HG03565 (cell line): ENCODE data around the gene CNOT4.
"Not testable (repeated sequence)": the region's sequence is repeated elsewhere in the genome, so short reads cannot be mapped to it uniquely, and the experiment has no call there.

Experiments used
- ATAC-seq: cut with Tn5 transposase; IDR thresholded peaks from one replicate; pipeline ENCODE4 v1.9.1; 2021; ENCODE audit warnings: mild to moderate bottlenecking, moderate library complexity; ENCODE audit not compliant: unreplicated experiment

The CNOT4 gene

DNA sequence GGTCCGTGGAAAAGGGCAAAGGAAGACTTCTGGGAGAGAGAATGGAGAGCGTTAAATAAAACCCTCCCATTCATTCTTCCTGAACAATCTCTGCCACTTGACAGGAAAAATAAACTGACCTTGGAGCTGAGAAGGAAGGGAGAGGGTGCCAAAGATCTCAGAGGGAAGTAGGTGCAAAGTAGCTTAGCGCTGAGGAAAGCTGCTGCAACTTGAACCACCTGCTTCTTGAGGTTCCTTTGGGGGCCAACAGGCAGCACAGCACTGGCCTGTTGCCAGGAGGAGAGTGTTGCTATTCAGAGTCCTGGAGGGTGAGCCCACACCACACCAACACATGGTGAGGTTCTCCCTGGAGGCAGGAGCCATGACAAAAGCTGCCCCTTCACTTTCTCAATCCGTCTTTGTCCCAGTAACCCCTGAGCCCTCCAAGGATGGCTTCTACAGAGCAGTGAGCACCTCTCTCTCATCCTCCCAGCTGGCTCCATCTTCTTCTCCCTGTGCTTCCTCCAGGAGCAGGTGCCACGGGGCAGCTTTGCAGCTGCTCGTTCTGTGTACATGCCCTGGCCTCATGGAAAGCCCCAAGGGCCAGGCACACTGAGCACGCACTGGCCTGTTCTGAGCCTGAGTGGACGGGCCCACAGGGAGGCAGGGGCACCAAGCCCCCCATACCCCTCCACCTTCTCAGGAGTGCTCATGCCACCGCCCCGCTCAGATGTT, 174.9 kb downstream of the CNOT4 start:
- no peak for ATAC-seq

DNA sequence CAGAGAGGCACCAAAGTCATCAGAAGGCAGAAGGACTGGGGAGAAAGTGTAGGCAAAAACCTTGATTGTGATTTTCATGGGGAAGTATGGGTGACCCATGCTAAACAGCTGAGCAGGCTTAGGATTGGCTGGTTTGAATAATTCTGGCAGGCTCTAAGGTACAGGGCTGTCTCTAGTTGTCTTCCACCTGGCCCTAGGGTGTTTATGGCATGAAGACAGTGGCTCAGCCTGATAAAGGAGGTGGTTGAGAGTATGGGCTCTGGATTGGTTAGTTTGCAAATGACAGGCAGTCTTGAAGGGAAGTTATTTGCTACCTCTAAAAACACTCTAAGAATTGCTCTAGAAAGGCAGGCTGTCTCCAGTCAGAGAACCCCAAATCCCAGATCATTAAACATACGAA, 176.0 kb downstream of the CNOT4 start:
- no peak for ATAC-seq

- ATAC-seq: no peak
Measured at GRCh38 chr7:135333200-135333599, 176.7 kb downstream of the CNOT4 start.

DNA sequence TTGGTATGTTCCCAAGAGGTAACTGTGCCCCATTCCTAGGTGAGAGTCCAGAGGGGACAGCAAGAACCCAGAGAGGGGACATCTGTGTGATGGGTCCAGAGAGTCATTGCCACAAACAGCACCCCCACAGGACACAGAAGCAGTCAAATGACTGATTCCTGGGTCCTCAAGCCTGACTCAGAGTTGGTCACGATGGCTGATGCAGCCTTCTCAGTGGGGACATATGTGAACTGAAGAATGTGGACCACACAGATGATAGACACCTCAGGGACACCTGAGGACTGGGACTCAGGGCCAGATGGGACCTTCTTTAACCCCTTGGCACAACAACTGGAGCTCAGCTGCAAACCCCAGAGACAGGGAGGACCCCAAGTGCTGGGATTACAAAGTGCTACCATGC, 179.8 kb downstream of the CNOT4 start:
- ATAC-seq: no peak

- no peak for ATAC-seq
Measured at GRCh38 chr7:135328526-135328925, 181.4 kb downstream of the CNOT4 start.

DNA sequence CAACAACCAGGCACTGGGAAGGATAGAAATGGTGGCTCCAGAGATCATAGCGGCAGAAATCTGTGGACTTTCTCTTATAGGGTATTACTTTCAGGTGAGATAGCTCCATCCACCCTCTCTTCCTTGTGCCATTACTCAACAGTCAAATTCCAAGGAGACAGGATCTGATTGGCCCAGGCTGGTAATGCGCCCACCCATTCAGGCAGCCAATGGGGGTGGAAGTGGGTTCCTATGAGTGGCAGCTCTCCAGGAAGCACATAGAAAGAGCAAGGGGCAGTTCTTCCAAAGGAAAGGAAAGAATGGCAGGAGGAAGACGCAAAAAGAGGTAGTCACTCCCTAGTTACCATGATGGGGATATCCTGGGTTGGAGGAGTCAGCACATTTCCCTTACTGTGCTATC, 181.8 kb downstream of the CNOT4 start:
- ATAC-seq: no peak

DNA sequence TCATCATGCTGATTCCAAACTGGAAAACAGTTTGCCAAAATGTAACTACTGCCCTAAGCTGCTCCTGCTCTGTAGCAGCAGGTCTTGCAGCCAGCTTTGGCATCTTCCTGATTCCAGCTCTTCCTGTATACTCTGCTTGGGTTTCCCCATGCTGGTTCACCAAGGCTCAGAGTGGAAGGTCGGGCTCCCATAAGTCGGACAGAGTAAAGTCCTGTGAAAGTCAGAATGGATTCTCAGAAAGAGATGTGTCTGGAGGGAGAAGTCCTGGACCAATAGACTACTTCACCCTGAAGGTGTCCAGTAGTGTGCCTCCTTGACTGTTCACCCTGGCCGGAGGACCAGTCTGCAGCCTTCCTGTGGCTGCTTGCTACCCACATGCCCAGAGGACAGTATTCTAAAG, 182.4 kb downstream of the CNOT4 start:
- ATAC-seq: no peak

DNA sequence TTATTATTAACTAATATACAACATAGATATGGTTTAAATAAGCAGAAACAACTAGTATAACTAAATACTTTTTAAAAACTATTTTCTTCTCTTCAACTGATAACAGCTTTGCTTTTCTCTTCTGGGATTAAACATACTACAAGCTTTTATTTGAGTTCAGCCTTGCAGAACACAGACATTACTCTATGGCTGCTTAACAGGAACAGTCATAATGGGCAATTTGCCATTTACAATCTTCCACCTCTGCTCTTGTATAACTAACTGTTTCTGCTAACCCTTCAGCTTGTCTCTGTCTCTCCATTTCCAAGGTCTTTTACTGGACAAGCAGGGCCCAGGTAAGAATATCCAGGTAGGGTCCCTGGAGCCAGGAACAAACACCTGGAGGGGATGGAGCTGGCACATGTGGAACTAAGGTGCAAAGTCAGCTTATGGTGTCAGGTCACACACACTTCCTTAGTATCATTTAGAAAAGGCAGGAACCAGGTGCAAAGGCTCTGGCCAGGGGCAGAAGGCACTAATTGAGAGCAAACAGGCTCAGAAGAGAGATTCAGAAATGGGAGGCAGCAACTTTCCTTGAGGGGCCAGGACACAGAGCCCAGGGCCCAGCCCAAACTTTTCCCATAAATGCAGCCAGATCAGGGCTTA, 183.1 kb downstream of the CNOT4 start:
- ATAC-seq: no peak

DNA sequence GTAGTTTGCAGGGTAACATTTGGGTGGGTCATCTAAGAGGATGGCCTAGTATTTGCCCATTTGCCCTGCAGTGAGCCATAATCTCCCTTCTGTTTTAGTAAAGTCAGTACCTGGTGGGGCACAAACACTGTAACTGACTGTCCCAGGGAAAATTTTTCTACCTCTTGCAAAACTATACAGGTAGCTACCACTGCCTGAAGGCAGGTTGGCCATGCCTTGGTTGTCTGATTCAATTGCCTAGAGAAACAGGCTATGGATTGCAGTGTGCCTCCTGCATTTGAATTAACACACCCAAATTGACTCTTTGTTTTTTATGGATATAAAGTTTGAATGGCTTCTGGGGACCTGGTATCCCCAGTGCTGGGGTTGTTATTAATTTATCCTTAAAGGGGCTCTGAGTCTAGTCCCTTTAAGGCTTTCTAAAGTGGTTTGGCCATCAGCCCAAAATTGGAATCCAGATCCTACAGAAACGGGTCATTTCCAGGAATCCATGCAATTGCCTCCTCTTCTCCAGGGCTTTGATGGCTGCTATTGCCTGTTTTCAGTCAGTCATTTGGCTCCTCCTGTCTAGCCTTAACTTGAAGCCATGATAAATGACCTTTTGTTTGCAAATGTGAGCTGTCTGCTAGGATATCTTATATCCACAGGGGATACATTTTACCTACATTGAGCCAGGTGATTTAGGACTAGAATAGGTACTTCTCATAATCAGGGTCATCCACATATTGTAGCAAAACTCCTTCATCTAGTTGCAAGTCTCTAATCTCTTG, 187.1 kb downstream of the CNOT4 start:
- ATAC-seq: no peak

DNA sequence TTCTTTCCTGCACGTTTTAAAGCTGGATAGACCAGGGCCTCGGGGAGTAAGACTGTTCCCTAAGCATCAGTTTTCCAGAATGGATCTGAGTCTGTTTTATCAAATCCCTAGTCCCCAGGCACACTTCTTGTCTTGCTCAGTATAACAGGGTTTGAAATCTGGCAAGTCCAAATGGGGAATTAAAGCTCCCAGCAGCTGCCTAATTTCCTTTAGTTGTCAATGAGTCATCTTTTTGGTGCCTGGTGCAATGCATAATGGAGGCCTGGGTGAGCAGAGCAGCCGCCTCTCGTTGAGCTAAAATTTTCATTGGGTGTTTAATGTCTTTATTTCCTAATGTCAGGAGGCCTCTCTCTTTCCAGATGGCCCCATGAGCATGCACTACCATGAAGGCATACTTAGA, 188.3 kb downstream of the CNOT4 start:
- no peak for ATAC-seq

DNA sequence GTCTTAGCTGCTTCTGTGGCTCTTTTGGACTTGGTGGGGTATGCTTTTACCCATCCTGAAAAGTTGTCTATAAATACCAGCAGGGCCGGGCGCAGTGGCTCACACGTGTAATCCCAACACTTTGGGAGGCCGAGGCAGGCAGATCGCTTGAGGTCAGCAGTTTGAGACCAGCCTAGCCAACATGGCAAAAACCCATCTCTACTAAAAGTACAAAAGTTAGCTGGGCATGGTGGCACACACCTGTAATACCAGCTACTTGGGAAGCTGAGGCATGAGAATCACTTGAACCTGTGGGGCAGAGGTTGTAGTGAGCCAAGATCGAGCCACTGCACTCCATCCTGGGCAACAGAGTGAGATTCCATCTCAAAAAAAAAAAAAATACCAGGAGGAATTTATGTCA, 188.9 kb downstream of the CNOT4 start:
- ATAC-seq: not testable (repeated sequence)

- ATAC-seq: no peak
Measured at GRCh38 chr7:135320268-135320667, 189.6 kb downstream of the CNOT4 start.

DNA sequence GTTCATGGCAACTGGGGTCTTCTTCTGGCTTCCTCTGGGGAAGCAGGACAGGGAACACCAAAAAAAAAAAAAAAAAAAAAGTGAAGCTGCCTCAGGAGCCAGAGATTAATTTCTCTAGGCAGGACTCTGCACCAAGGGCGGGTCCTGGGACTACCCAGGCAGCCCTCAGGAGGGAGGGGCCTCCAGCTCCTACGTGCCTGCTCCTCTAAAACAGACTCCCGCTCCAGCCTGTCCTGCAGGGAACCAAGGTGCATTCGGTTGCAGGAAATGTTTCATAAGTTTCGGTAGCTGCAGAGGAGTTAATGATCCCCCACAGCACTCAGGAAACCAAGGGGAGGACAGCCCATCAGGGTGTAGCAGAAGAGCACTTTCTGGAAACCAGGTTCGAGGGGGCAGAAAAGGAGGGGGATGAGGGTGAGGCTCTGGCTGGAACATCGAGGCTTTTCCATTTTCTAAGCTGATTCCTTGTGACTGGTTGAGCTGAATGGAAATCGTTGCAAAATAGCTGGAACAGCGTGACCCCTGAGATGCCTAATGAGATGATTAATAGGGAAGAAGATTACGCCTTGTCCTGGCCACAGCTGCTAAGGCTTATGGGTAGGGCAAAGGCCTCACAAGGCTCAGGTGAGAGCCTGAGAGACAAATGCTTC, 192.1 kb downstream of the CNOT4 start:
- no peak for ATAC-seq

GRCh38 chr7:135316648-135317313, 193.1 kb downstream of the CNOT4 start:
- ATAC-seq: no peak

GRCh38 chr7:135313971-135314370, 195.9 kb downstream of the CNOT4 start:
- ATAC-seq: no peak
